A549 (cell line): ENCODE measurements around the gene LIMK2. TPM values are rescaled to one million over a fixed set of nuclear protein-coding genes. Genes with fewer than 3 reads are reported as not detected.

Experiments
- ATAC-seq, 2 experiments: fragments of 200-7000 bp in 1 of 2; fragments of >200 bp in 1 of 2; cut with Nextera tagmentation in 1 of 2; cut with Tn5 transposase in 1 of 2; 3 replicates each; pipeline versions ENCODE4 v1.8.0 to v1.9.1; 2018 to 2020; ENCODE audit warnings: mild to moderate bottlenecking in 1 of 2, moderate library complexity in 1 of 2
- CTCF ChIA-PET: fragments of 300-600 bp; sonication (Branson Sonifier 250); formaldehyde crosslinking; extraction: SDS; loops from one replicate; lab custom pipeline; 2021; ENCODE audit warnings: antibody characterized with exemption, inconsistent platforms; lab: Yijun Ruan, JAX
- POLR2A ChIA-PET: fragments of 350-600 bp; formaldehyde crosslinking; extraction: SDS; loops from one replicate; lab custom pipeline; 2021; ENCODE audit warnings: antibody characterized with exemption, inconsistent platforms; lab: Yijun Ruan, JAX
- DNase-seq, 2 experiments: peaks; one replicate each; pipeline versions ENCODE4 v3.0.0 to v3.0.0-alpha.2; 2011 to 2016; ENCODE audit warnings: low read depth in 1 of 2, low spot score in 1 of 2
- FAIRE-seq: peaks from 2 replicates; lab custom pipeline; 2011; peaks lifted over from hg19 to GRCh38; lab: Jason Lieb, UNC
- H3K27ac ChIP-seq, 2 experiments: fragments of >200 bp; sonication (Bioruptor Twin); formaldehyde crosslinking; 3 replicates each; pipeline ENCODE4 v1.5.1; 2016 to 2017
- H3K4me1 ChIP-seq: fragments of >200 bp; sonication (Bioruptor Twin); formaldehyde crosslinking; 3 replicates; pipeline ENCODE4 v1.6.1; 2016
- H3K4me2 ChIP-seq: fragments of >200 bp; sonication (Bioruptor Twin); formaldehyde crosslinking; 3 replicates; pipeline ENCODE4 v1.6.1; 2016
- H3K4me3 ChIP-seq: fragments of >200 bp; sonication (Bioruptor Twin); formaldehyde crosslinking; 3 replicates; pipeline ENCODE4 v1.5.1; 2016
- H3K9me3 ChIP-seq: fragments of >200 bp; sonication (Bioruptor Twin); formaldehyde crosslinking; 3 replicates; pipeline ENCODE4 v1.6.1; 2016
- ATOH8 ChIP-seq: fragments of 250-450 bp; sonication (Bioruptor Pico); IDR thresholded peaks from 2 replicates; pipeline ENCODE4 v1.5.0; 2020; ENCODE audit warnings: low read depth, mild to moderate bottlenecking, moderate library complexity
- CEBPB ChIP-seq, 2 experiments: fragments of >200 bp in 1 of 2; sonication (Bioruptor Twin) in 1 of 2; formaldehyde crosslinking in 1 of 2; IDR thresholded peaks; 2 replicates each; pipeline ENCODE4 v1.6.1; 2012 to 2016
- CHD2 ChIP-seq: fragments of 150-350 bp; IDR thresholded peaks from 2 replicates; pipeline ENCODE4 v1.6.1; 2014; ENCODE audit warnings: low read length; ENCODE audit not compliant: partially characterized antibody
- EHMT2 ChIP-seq: fragments of 200-600 bp; sonication (generic); IDR thresholded peaks from 2 replicates; pipeline ENCODE4 v1.6.1; 2016; ENCODE audit warnings: antibody characterized with exemption, low read depth, mild to moderate bottlenecking, moderate library complexity
- ESRRA ChIP-seq: fragments of 150-350 bp; IDR thresholded peaks from 2 replicates; pipeline ENCODE4 v1.6.1; 2014; ENCODE audit warnings: mild to moderate bottlenecking, low read length, borderline replicate concordance
- GATA3 ChIP-seq: IDR thresholded peaks from 2 replicates; pipeline ENCODE4 v1.6.1; 2012; ENCODE audit warnings: borderline replicate concordance
- HES2 ChIP-seq: fragments of >200 bp; sonication (Bioruptor Twin); formaldehyde crosslinking; IDR thresholded peaks from 2 replicates; pipeline ENCODE4 v1.6.1; 2016
- HOXA7 ChIP-seq: fragments of 250-450 bp; sonication (Bioruptor Pico); IDR thresholded peaks from 2 replicates; pipeline ENCODE4 v1.5.0; 2020; ENCODE audit warnings: mild to moderate bottlenecking, moderate library complexity
- HOXB13 ChIP-seq: fragments of 250-450 bp; sonication (Bioruptor Pico); IDR thresholded peaks from 2 replicates; pipeline ENCODE4 v1.5.0; 2020; ENCODE audit warnings: low read depth, mild to moderate bottlenecking, moderate library complexity
- HOXB5 ChIP-seq: fragments of 250-450 bp; sonication (Bioruptor Pico); IDR thresholded peaks from 2 replicates; pipeline ENCODE4 v1.5.0; 2020; ENCODE audit warnings: mild to moderate bottlenecking, moderate library complexity
- JUN ChIP-seq, 2 experiments: fragments of >200 bp; sonication (Bioruptor Twin); formaldehyde crosslinking; IDR thresholded peaks; 2 replicates in 1 of 2; 3 replicates in 1 of 2; pipeline ENCODE4 v1.6.1; 2016 to 2017
- JUNB ChIP-seq: fragments of >200 bp; sonication (Bioruptor Twin); formaldehyde crosslinking; IDR thresholded peaks from 2 replicates; pipeline ENCODE4 v1.6.1; 2016
- KDM5A ChIP-seq: fragments of 200-600 bp; sonication (generic); IDR thresholded peaks from 2 replicates; pipeline ENCODE4 v1.6.1; 2016; ENCODE audit warnings: antibody characterized with exemption, mild to moderate bottlenecking
- MAZ ChIP-seq: fragments of 150-350 bp; IDR thresholded peaks from 2 replicates; pipeline ENCODE4 v1.6.1; 2014; ENCODE audit warnings: antibody characterized with exemption, low read depth, low read length, borderline replicate concordance
- NPAS2 ChIP-seq: fragments of 250-450 bp; sonication (Bioruptor Pico); IDR thresholded peaks from 2 replicates; pipeline ENCODE4 v1.8.0; 2022; ENCODE audit warnings: mild to moderate bottlenecking, moderate library complexity, borderline replicate concordance
- NR3C1 ChIP-seq: fragments of >200 bp; sonication (Bioruptor Twin); formaldehyde crosslinking; IDR thresholded peaks from 3 replicates; pipeline ENCODE4 v1.6.1; 2017
- PHF8 ChIP-seq: fragments of 200-600 bp; sonication (generic); IDR thresholded peaks from 2 replicates; pipeline ENCODE4 v1.6.1; 2016; ENCODE audit warnings: low read depth, mild to moderate bottlenecking, antibody characterized with exemption, moderate library complexity, borderline replicate concordance
- POLR2A ChIP-seq: IDR thresholded peaks from 2 replicates; pipeline ENCODE4 v1.6.1; 2012; ENCODE audit warnings: mild to moderate bottlenecking, low read length
- RARB ChIP-seq: fragments of 250-450 bp; sonication (Bioruptor Pico); IDR thresholded peaks from 2 replicates; pipeline ENCODE4 v1.8.0; 2021; ENCODE audit warnings: mild to moderate bottlenecking, moderate library complexity
- RFX5 ChIP-seq: fragments of 450-650 bp; IDR thresholded peaks from 2 replicates; pipeline ENCODE4 v1.7.1; 2014; ENCODE audit warnings: antibody characterized with exemption, mild to moderate bottlenecking, moderate library complexity
- RNF2 ChIP-seq: fragments of 200-600 bp; sonication (generic); IDR thresholded peaks from 2 replicates; pipeline ENCODE4 v1.6.1; 2016; ENCODE audit warnings: low read depth, mild to moderate bottlenecking, antibody characterized with exemption, moderate library complexity, borderline replicate concordance
- SMC3 ChIP-seq: fragments of >200 bp; sonication (Bioruptor Twin); formaldehyde crosslinking; IDR thresholded peaks from 3 replicates; pipeline ENCODE4 v1.6.1; 2018; ENCODE audit warnings: inconsistent platforms
- SREBF2 ChIP-seq: fragments of 450-650 bp; IDR thresholded peaks from 2 replicates; pipeline ENCODE4 v1.6.1; 2014; ENCODE audit warnings: mild to moderate bottlenecking, moderate library complexity
- TFCP2L1 ChIP-seq: fragments of 250-450 bp; sonication (Bioruptor Pico); IDR thresholded peaks from 2 replicates; pipeline ENCODE4 v1.5.0; 2021; ENCODE audit warnings: mild to moderate bottlenecking
- TP53 ChIP-seq: fragments of 250-450 bp; sonication (Bioruptor Pico); IDR thresholded peaks from 2 replicates; pipeline ENCODE4 v1.5.0; 2021; ENCODE audit warnings: mild to moderate bottlenecking, moderate library complexity
- USF2 ChIP-seq: fragments of 450-650 bp; IDR thresholded peaks from 2 replicates; pipeline ENCODE4 v1.6.1; 2014; ENCODE audit warnings: antibody characterized with exemption
- ZFP36 ChIP-seq: fragments of 450-650 bp; IDR thresholded peaks from 2 replicates; pipeline ENCODE4 v1.6.1; 2014; ENCODE audit warnings: borderline replicate concordance; ENCODE audit not compliant: partially characterized antibody
- ZSCAN20 ChIP-seq: fragments of 250-450 bp; sonication (Bioruptor Pico); IDR thresholded peaks from 2 replicates; pipeline ENCODE4 v1.8.0; 2022; ENCODE audit warnings: mild to moderate bottlenecking, moderate library complexity
- WGBS: methylation state at CpG from one replicate; pipeline ENCODE4 v1.1.6; 2017; ENCODE audit errors: missing lambda C conversion rate; 5-methylcytosine and 5-hydroxymethylcytosine counted together
- polyA plus RNA-seq, 4 experiments: library from polyadenylated mRNA; depleted of rRNA in 3 of 4; stranded (reverse); fragments of >200 nt; fragmentation: RNase III in 1 of 4; extraction: RNeasy Plus Mini Kit Qiagen cat#74134 plus additional on column Dnase treatment in 1 of 4; gene quantifications; 2 replicates in 3 of 4; 3 replicates in 1 of 4; pipeline ENCODE4 v1.2.3, GENCODE V29; 2011 to 2017
- TF ChIP-seq, protein P1 (sequence below): fragments of 250-450 bp; sonication (Bioruptor Pico); IDR thresholded peaks from 2 replicates; pipeline ENCODE4 v1.5.0; 2021; ENCODE audit warnings: mild to moderate bottlenecking, moderate library complexity, borderline replicate concordance
- TF ChIP-seq, protein P2 (sequence below): fragments of >200 bp; sonication (Bioruptor Twin); formaldehyde crosslinking; IDR thresholded peaks from 3 replicates; pipeline ENCODE4 v1.6.1; 2016

The LIMK2 gene
- polyA plus RNA-seq, 2 of the 4 experiments (the other 2 are of a cell fraction), result 3.1 to 6.9 TPM

DNA sequence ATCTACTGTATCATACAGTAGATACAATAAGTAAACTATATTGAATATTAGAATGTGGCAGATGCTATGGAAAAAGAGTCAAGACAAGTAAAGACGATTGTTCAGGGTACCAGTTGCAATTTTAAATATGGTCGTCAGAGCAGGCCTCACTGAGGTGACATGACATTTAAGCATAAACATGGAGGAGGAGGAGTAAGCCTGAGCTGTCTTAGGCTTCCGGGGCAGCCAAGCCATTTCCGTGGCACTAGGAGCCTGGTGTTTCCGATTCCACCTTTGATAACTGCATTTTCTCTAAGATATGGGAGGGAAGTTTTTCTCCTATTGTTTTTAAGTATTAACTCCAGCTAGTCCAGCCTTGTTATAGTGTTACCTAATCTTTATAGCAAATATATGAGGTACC is 65.6 kb downstream of the LIMK2 start:
- Histone ChIP-seq H3K4me3 (no peak overlapping the region), H3K9me3 (no peaks in the 10 kb centered on the region), H3K27ac (no peak overlapping the region), H3K4me1 (no peaks in the 10 kb centered on the region), H3K4me2 (no peak overlapping the region)
- ATAC-seq (no peak), DNase-seq (no peak), FAIRE-seq (no peak)
- CTCF ChIA-PET, result interaction anchor here (0.6 to 2.2 kb wide), 3 partner anchors 10 to 170 kb away, joined by 3 to 7 read pairs (median 3); partner anchors contain the start of gene SELENOM
- POLR2A ChIA-PET, result no interaction called here
- 84% methylated on average over 5 of the region's 5 CpGs for WGBS
- no peak for TF ChIP-seq POLR2A
- TF ChIP-seq GATA3, result no peak
- TF ChIP-seq JUNB, result no peak
- TF ChIP-seq NPAS2 (CRISPR knock-in tag), result no peak
- TF ChIP-seq RNF2, result no peak
- TF ChIP-seq CEBPB (IDR thresholded peaks at IDR 0.05), result no peak
- no peak for TF ChIP-seq EHMT2
- no peak for TF ChIP-seq ZFP36
- TF ChIP-seq JUN (IDR thresholded peaks at IDR 0.05), result no peak
- no peak for TF ChIP-seq NR3C1
- no peak for TF ChIP-seq TFCP2L1 (CRISPR knock-in tag)
- TF ChIP-seq USF2, result no peak
- TF ChIP-seq, protein P1, sequence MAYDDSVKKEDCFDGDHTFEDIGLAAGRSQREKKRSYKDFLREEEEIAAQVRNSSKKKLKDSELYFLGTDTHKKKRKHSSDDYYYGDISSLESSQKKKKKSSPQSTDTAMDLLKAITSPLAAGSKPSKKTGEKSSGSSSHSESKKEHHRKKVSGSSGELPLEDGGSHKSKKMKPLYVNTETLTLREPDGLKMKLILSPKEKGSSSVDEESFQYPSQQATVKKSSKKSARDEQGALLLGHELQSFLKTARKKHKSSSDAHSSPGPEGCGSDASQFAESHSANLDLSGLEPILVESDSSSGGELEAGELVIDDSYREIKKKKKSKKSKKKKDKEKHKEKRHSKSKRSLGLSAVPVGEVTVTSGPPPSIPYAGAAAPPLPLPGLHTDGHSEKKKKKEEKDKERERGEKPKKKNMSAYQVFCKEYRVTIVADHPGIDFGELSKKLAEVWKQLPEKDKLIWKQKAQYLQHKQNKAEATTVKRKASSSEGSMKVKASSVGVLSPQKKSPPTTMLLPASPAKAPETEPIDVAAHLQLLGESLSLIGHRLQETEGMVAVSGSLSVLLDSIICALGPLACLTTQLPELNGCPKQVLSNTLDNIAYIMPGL (CRISPR knock-in tag), result no peak
- TF ChIP-seq KDM5A, result no peak
- TF ChIP-seq ESRRA, result no peak

DNA sequence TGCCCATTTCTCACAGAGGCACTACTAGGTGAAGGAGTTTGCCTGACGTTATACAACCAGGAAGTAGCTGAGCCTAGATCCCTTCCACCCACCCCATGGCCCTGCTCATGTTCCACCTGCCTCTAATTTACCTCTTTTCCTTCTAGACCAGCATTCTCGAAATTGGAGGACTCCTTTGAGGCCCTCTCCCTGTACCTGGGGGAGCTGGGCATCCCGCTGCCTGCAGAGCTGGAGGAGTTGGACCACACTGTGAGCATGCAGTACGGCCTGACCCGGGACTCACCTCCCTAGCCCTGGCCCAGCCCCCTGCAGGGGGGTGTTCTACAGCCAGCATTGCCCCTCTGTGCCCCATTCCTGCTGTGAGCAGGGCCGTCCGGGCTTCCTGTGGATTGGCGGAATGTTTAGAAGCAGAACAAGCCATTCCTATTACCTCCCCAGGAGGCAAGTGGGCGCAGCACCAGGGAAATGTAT is 66.1 kb downstream of the LIMK2 start:
- ChIA-PET POLR2A (no interaction called here), CTCF (interaction anchor here (0.6 to 2.2 kb wide), 5 partner anchors 11 to 193 kb away, joined by 3 to 7 read pairs (median 3); partner anchors contain the start of genes PIK3IP1 and SELENOM)
- DNase-seq (no peak), FAIRE-seq (no peak), ATAC-seq (no peak)
- TF ChIP-seq, protein P1 (CRISPR knock-in tag), result no peak
- TF ChIP-seq CHD2, result no peak
- TF ChIP-seq PHF8, result no peak
- TF ChIP-seq RARB (CRISPR knock-in tag), result no peak
- TF ChIP-seq, protein P2, sequence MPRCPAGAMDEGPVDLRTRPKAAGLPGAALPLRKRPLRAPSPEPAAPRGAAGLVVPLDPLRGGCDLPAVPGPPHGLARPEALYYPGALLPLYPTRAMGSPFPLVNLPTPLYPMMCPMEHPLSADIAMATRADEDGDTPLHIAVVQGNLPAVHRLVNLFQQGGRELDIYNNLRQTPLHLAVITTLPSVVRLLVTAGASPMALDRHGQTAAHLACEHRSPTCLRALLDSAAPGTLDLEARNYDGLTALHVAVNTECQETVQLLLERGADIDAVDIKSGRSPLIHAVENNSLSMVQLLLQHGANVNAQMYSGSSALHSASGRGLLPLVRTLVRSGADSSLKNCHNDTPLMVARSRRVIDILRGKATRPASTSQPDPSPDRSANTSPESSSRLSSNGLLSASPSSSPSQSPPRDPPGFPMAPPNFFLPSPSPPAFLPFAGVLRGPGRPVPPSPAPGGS, result no peak
- TF ChIP-seq TP53 (CRISPR knock-in tag), result no peak
- no peak for TF ChIP-seq HOXB13 (CRISPR knock-in tag)
- no peak for TF ChIP-seq HOXB5 (CRISPR knock-in tag)
- no peak for TF ChIP-seq HOXA7 (CRISPR knock-in tag)
- TF ChIP-seq ZSCAN20, result no peak
- no peak for TF ChIP-seq EHMT2
- no peak for TF ChIP-seq RNF2
- TF ChIP-seq USF2, result no peak
- TF ChIP-seq ATOH8 (CRISPR knock-in tag), result no peak
- no peak for TF ChIP-seq HES2
- no peak for TF ChIP-seq MAZ
- no peak for TF ChIP-seq SREBF2
- TF ChIP-seq RFX5, result no peak
- no peak for TF ChIP-seq SMC3
- Histone ChIP-seq H3K4me1 (no peaks in the 10 kb centered on the region), H3K4me2 (no peak overlapping the region), H3K27ac (no peak overlapping the region), H3K4me3 (no peak overlapping the region), H3K9me3 (no peaks in the 10 kb centered on the region)
- 81% methylated on average over 8 of the region's 9 CpGs for WGBS
